Hindlimb muscle (tissue), 1 donor: ENCODE data around the gene DCP1B. TPM values are rescaled to one million over a fixed set of nuclear protein-coding genes. Genes with fewer than 3 reads are reported as not detected.

ENCODE experiments used
- DNase-seq: peaks from one replicate; pipeline ENCODE4 v3.0.0-alpha.2; 2013
- polyA plus RNA-seq: library from polyadenylated mRNA; unstranded; fragments of 120-200 nt; gene quantifications from one replicate; pipeline ENCODE4 v1.2.1, GENCODE V29; 2013; ENCODE audit not compliant: insufficient read length

The DCP1B gene
- polyA plus RNA-seq, 1 donor, result 11.6 TPM

DNA sequence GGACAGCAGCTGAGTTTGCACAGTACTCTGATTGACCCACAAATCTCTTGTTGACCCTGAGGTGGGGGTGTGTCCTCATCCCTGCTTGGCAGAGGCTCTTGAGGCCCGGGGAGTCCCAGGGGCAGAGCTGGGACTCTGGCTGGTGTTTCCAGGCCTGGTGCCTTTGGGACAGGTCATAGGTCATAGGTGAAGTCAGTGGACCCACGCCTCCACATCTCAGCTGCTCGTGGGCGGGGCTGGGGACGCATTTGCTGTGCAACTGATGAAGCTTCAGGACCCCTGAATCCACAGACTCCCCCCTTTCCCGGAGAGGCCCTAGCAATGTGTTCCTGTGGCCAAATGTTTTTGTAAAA, 85.4 kb downstream of the DCP1B start:
- DNase-seq, result no peak

DNA sequence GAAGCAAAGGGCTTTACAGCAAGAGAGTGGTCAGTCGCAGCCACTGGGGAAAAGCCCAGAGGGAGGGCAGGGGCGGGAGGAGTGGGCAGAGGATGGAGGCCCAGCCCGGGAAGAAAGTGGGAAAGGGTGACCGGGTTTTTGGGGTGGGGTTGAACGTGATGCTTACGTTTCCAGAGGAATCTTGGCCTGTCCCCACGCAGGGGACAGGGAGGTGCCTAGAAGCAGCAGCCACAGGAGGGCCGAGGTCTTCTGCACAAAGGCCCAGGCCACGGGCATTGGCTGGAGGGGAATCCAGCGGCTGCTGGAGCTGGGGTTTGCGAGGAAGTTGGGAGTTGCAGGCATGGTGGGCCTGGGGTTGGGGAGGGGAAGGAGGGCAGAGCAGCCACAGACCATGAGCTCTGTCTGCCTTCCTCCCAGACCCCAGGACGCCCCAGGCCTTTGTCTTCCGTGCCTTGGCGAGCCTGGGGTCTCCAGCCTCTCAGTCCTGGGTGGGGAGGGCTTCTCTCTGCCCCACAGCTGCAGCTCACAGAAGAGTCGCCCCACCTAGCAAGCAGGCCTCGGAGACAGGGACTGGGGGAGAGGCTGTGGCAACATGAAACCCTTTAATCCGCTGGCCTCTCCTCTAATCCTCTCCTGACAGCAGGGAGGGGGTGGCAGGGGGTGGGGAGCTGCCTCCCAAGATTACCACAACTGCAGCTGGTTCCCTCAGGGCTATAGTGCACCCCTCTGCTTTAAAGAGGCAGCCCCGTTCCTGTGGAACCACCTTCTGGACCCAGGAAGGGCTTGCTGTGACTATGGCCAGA, 86.0 kb downstream of the DCP1B start, which contains the start of gene CACNA2D4:
Gene CACNA2D4, minus strand, starts transcription at position 572 of the 803 bp plus-strand sequence. Its CDS starts 179 bp downstream, at position 393.
- no peak for DNase-seq

DNA sequence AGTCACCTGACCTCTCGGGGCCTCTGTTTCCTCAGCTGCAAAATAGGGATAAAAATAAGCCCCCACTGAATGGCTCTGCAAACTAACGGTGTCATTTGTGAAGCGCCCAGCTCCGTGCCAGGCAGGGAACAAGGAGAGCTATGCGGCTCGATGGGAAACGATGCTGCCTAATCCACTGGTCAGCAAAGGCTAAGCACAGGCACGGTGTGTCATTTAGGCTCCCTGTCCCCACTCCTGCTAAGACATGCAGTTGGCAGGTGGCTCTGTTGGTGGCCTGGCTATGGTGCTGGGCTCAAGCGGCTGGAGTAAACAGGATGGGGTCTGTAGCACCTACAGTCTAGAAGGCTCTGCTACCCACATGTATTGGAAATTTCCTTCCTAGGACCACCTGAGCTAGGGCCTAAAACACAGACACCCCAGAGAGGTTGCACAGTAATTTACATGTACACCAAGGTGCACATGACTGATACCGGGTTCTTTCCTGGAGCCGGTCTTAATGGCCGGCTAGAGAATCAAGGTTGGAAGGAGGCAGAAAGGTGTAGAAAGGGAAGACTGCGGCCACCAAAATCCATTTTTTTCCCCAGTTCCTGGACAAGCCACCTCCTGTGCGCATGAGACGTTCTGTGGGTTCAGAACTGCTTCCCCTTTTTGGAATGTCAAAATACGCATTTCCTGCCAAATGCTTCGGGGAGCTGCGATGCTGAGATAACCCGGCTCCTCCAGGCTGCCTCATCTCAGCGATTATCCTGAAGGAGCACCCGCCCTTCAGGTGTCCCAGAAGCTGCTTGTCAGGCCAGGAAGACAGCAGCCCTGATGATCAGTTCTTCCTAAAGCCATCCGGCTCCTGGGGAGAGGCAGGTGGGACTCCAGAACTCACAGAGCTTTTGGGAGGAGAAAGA, 86.8 kb downstream of the DCP1B start:
- DNase-seq, result no peak

DNA sequence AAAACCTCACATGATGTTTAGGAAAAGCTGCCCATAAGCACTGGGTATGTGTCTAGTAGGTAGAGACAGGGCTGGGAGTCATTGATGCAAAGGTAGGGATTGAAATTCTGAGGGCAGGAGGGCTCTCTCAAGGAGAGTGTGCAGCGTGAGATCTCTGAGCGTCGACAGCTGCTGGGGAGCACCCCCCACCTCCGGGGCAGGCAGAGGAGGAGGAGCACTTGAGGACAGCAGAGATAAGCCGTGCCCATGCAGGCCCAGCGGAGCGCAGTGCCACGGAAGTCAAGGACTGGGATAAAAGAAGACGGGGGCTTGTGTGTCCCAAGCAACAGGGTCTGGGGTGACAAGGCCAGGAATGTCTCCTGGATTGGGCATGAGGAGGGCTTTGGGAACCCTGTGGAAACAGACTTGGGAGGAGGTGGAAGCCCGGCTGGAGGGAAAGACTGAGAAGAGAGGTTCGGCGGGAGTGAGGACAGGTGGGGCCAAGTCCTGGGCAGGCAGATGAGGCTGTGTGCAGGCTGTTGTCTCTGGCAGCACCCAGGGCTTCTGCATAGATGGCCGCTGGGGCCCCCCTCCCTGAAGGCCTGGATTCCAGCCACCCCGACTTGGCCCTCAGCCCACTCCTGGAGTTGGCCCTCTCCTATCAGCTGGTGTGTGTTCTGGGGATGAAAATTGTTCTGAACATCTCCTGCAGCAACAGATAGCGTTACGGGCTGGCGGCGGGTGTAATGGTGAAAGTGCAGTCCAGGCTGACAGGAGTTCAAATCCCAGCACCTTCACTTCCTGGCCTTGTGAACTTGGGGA, 87.7 kb downstream of the DCP1B start:
- DNase-seq, result no peak

DNA sequence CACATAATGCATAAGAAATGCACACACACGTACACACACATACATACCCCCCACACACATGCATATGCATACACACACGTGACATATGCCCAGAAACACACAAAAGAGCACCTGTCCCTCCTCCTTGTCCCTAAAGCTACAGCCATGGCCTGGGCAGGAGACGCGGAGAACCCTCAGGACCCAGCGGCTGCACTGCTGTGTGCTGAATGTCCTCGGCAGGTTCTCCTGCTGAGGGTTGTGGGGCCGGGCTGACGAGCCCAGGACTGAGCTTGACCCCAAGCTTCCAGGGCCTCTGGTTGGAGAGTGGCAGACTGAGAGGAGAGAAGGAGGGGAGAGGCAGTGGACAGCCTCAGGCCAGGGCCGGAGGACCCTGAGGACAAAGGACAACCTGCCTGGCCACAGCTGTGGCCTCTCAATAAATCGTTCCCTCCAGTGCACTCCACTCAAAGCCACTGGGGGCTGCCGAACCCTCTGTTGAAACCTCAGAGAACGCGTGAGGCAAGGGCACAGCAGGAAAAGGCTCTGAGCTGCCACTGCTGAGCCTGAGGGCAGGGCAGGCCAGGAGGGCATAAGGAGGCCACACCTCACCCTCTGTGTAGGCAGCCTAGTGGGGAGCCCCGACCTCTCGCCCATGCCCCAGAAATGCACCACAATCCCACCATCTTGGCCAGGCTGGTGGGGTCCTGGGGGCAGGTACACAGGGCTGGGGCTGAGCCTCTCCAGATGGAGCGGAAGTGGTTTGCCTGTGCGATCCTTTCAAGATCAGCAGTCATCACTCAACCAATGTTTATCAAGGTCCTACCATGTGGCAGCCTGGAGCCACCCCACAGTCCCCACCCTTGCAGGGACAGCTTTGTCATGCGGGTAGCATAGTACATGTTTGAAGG, 88.9 kb downstream of the DCP1B start:
- no peak for DNase-seq

DNA sequence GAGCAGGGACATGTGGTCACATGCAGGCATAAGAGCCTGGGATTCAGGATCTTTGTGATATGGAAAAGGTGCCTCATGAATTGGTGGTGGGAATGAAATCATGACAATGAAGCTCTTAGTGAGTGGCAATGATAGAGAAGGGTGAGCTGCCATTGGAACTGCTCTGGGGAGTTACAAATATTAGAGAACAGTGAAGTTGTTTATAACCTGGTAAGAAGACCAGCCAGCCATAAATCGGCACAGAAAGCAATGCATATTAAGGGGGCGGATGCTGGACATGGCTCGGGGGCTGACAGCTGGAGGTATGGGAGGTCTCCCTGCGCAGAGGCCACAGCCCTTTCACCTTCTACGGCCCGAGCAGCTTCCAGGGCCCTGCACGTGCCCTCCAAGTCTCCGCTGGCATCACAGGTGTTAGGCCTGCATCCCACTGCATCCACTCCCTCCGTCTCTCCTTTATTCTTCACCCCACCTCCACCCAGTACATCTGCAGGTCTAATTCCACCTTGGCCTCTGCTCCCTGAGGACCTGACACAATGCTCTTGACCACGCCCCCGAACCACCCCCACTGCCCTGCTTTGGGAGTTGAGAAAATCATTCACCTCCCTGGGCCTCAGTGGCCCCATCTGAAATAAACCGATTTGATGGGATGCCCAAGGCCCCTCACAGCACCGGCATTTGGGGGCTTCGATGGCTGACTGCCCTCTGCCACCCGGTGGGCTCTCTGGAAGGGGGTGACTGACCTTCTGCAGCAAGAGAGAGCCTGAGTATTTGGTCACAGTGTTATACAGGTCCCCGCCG, 89.9 kb downstream of the DCP1B start:
- no peak for DNase-seq

DNA sequence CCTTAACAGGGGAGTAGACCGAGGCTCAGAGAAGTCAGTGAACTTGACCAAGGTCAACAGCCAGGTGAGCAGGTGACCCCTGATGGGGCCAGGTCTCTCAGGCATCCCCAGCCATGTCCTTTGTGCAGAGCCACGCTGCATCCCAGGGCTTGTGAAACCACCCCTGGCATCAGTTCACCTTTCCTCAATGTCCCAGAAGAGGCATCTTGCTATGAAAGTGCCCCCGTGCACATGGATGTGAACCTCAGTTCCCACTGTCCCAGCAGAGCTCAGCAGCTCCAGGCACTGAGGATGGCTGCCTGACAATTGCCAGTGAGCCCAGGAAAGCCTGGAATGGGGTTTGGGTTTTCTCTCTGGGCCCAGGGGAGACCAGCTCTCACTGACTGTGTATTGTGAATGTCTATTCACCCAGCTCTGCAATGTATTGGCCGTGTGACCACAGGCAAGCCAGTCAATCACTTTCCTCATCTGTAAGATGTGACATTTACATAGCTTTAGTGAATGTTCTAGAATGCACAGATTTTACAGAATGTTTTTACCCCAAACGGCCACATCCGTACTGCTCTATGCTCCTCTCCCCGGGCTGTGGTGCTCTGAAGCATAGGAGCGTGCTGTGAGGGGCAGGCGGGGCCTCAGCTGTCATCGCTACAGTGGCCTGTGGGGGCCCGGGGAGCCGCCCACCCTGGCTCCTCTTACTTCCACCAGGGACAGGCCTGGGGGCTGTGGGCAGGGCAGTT, 90.7 kb downstream of the DCP1B start:
- DNase-seq, result no peak

DNA sequence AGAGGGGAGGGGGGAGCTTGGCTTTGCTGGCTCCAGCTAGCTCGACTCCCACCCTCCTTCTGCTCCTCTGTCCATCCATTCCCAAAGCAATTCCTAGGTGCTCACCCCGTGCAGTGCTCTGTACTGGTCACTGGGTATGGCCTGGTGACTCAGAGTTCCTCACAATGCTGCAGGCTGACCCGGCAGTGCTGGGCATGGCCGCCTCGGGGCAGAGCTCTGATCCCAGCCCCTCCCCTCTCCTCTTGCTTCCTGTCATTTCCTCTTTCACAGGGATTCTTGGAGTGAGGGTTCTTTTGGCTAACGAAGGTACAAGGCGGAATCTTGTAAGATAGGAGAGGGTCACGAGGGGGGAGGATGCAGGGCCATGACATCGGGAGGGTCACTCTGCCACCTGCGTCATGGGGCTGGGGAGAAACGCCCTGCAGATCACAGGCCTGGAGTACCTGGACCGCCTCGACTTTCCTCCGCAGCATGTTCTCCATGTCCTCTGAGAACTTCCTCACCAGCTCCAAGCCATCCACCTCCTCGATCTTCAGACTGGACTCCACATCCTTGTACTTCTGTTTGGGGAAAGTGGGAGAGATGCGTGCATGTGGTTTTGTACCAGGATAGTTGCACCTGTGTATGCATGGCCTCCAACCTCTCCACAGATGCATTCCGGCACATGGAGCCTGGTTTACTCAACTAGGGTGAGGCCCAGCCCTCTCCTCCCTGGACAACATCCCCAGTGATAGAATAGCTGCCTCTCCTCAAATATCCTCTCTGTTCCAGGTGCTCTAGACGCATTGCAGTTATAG, 91.5 kb downstream of the DCP1B start:
- no peak for DNase-seq

DNA sequence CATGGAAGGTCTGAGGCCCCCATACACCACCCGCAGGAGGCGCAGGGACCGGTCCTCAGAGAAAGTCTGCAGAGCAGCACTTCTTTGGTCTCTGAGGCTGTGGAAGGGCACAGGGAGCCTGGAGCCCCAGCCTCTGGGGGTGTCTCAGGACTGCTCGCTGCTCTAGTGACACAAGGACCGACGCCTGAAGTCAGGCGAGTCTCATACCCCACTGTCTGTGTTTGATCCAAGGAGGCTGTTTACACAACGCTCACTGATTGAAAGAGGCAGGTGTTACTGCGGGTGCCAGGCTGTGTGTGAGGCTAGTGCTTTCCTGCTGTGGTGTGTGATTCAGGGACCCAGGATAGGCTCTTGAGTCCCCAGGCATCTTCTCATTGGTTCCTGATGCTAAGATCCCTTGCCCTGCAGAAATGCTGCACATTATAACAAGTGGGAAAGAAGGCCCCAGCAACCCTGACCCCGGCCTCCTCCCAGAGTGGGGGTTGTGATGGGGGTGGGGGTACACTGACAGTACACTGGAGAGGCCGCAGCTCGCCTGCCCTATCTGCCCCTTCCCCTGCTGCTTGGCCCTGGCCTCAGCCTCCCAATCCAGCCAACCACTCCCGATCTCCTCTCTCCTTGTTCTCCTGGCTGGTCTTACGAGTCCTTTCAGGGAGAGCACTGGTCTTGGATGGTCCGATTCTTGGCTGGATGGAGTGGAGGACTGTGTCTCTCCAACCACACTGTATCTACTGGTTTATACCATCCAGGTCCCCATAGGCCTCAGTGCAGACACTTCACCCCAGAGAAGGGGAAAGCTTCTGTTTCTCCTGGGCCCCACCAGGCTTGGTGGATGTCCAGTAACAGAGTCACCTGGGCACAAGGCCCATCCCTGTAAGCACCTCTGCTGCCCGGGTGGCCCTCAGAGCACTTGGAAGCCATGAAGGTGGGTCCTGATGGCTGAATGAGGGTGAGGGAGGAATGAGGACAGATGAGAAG, 92.4 kb downstream of the DCP1B start:
- no peak for DNase-seq

DNA sequence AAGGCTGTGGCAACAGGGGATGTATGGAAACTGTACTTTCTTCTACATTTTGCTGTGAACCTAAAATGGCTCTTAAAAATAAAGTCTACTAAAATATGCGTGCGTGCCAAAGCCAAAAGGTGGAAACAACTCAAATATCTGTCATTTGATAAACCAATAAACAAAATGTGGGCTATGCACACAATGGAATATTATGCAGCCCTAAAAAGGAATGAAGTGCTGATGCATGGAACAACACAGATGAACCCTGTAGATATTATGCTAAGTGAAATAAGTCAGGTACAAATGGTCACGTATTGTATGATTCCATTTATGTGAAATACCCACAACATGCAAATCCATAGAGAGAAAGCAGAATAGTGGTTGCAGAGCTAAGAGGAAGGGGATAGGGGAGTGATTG, 93.8 kb downstream of the DCP1B start:
- DNase-seq, result no peak

DNA sequence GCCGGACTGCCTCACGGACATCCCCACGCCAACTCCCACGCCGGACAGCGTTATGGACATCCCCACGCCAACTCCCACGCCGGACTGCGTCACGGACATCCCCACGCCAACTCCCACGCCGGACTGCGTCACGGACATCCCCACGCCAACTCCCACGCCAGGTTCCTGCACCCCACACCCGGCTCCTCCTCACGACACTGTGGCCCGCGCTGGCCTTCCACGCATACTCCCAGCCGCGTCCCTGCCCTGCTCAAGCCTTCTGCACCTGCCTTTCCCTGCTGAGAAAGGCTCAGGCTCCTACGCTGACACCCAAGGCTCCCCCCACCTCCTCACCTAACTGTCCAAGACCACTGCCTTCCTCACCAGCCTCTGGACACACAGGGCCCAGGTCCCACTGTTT, 95.5 kb downstream of the DCP1B start:
- DNase-seq, result no peak

DNA sequence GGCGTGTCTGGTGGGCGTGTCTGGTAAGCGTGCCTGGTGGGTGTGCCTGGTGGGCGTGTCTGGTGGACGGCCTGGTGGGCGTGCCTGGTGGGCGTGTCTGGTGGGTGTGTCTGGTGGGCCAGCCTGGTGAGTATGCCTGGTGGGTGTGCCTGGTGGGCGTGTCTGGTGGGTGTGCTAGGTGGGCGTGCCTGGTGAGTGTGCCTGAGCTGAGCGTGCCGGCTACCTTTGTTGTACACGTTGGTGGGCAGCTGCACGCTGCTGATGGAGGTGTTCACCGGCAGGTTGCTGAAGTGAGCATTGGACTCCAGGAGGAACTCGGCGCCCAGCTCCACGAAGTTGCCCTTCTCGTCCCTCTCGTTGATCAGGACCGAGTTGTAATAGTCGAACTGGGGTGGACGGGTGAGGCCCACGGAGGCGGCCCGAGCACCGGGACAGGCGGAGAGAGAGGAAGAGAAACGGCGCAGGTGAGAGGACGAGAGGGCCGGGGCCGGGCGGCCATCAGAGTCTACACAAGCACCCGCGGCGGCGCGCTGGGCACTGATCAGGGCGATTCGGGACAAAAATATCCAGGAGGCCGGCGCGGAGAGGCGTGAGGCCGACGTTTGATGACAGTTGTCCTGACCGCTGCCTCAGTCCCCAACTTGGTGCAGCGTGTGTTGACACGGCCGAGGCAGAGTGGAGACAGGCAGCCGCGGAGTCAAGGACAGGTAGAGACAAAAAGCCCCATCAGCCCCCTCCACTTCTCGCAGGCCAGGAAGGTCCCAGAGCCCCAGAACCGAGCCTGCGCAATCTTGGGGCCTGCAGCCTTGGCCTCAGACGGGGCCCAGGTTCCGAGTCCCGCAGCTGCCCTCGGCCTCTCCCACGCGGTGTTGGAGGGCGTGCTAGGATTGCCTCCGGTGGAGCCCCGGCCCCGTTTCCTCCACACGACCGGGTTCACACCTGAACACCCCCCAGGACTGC, 96.3 kb downstream of the DCP1B start:
- no peak for DNase-seq

DNA sequence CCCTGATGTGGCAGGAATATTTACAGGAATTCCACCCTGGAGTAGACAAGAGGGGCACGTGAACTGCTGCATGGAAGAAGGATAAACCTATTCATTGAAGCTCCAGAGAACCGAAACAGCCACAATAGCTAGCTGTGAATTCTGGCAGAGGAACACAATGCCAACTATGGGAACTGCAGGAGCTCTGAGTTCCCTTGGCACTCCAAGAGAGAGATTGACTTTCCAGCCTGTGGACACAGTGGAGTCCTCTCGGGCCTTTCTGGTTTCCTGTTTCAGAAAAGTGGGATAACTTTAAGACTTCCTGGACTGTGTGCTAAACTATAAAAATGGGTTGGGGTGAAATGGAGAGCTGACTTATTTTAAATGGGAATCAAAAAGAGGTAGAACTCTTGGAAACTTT, 97.7 kb downstream of the DCP1B start:
- DNase-seq, result no peak

DNA sequence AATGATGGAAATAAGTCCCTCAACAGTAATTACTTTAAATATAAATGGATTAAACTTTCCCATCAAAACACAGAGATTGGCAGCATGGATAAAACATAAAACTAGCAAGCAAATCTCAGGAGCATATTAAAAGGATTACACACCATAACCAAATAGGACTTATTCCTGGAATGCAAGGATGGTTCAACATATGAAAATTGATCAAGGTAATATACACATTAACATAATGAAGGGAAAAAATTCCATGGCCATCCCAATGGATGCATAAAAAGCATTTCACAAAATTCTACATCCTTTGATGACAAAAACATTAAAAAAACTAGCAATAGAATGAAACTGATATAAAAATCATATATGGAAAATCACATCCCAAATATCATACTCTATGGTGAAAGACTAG, 99.4 kb downstream of the DCP1B start:
- DNase-seq, result no peak

DNA sequence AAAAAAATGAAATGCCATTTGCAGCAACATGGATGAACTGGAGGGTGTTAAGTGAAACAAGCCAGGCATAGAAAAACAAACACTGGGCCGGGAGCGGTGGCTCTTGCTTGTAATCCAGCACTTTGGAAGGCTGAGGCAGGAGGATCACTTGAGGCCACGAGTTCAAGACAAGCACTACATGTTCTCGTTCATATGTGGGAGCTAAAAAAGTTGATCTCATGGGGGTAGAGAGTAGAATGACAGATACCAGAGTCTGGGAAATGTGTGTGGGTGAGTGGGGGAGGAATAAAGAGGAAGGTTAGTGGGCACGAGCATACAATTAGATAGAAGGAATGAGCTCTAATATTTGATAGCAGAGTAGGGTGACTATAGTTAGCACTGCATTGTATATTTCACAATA, 107.3 kb downstream of the DCP1B start:
- no peak for DNase-seq
